Naive B cell (primary cell): ENCODE results near the gene CMTM2. TPM values are rescaled to one million over a fixed set of nuclear protein-coding genes. Genes with fewer than 3 reads are reported as not detected.
"Not testable (repeated sequence)": the region's sequence is repeated elsewhere in the genome, so short reads cannot be mapped to it uniquely, and the experiment has no call there.

Experiments
- ATAC-seq, 2 donors: fragments of 150-1000 bp; cut with Tn5 transposase; 2 replicates each; pipeline ENCODE4 v1.10.0; 2021; ENCODE audit warnings: low read depth in 2 of 2, mild to moderate bottlenecking in 2 of 2, moderate library complexity in 2 of 2
- DNase-seq: peaks from one replicate; pipeline ENCODE4 v3.0.0; 2022
- H3K27ac Mint-ChIP-seq, 6 donors: one replicate each; pipeline ENCODE4 v1.8.0; 2020 to 2022; ENCODE audit warnings: mild to moderate bottlenecking in 6 of 6, mixed read lengths in 6 of 6, moderate library complexity in 5 of 6, inconsistent platforms in 2 of 6
- H3K27me3 Mint-ChIP-seq, 3 donors: one replicate each; pipeline ENCODE4 v1.8.0; 2021 to 2022; ENCODE audit warnings: mixed read lengths in 3 of 3, mild to moderate bottlenecking in 1 of 3
- H3K36me3 Mint-ChIP-seq, 2 donors: one replicate each; pipeline ENCODE4 v1.8.0; 2020 to 2022; ENCODE audit warnings: mixed read lengths in 2 of 2, inconsistent platforms in 1 of 2, mild to moderate bottlenecking in 1 of 2
- H3K4me1 Mint-ChIP-seq, 3 donors: one replicate each; pipeline ENCODE4 v1.8.0; 2020 to 2022; ENCODE audit warnings: mixed read lengths in 3 of 3, inconsistent platforms in 1 of 3, mild to moderate bottlenecking in 1 of 3, moderate library complexity in 1 of 3
- H3K4me3 Mint-ChIP-seq, 8 donors: one replicate each; pipeline ENCODE4 v1.8.0; 2020 to 2022; ENCODE audit warnings: mild to moderate bottlenecking in 8 of 8, mixed read lengths in 8 of 8, moderate library complexity in 8 of 8, inconsistent platforms in 2 of 8
- H3K9me3 Mint-ChIP-seq, 7 donors: one replicate each; pipeline ENCODE4 v1.8.0; 2020 to 2022; ENCODE audit warnings: mixed read lengths in 7 of 7, mild to moderate bottlenecking in 5 of 7, inconsistent platforms in 2 of 7, moderate library complexity in 1 of 7
- polyA plus RNA-seq, 6 donors: library from polyadenylated mRNA; unstranded; fragments of 300-500 nt; fragmentation: Illumina TruSeq; gene quantifications; one replicate each; pipeline ENCODE4 v1.2.3, GENCODE V29; 2021; ENCODE audit warnings: low read depth in 6 of 6

The CMTM2 gene
- polyA plus RNA-seq, 6 donors from 2014 or later, result 1.0 to 4.1 (median 2.7) TPM; not detected in 3

DNA sequence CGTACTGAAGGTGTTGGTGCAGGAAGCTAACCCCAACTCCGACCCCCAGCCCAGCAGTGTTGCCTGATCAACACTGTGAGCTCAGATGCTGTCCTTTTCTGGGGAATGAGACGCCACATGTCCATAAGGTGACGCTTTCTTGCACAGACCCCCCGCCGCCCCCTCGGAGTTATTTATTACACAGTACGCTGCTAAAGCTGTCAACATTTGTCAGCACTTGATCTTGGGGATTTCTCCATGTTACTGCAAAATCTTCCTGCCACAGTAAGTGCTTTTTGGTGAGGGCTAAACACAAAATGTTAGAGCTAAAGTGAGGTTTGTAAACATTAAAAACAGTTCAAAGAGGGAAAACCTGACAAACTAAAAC lies 41.1 kb downstream of the CMTM2 start:
- Mint-ChIP-seq H3K4me3 (no peak overlapping the region), H3K36me3 (no peaks in the 10 kb centered on the region), H3K9me3 (no peaks in the 10 kb centered on the region), H3K27me3 (peaks cover 14 to 34% (median 34%) of the 10 kb centered on the region in 3 donors), H3K27ac (no peak overlapping the region), H3K4me1 (no peaks in the 10 kb centered on the region)
- no peak for ATAC-seq
- no peak for DNase-seq

DNA sequence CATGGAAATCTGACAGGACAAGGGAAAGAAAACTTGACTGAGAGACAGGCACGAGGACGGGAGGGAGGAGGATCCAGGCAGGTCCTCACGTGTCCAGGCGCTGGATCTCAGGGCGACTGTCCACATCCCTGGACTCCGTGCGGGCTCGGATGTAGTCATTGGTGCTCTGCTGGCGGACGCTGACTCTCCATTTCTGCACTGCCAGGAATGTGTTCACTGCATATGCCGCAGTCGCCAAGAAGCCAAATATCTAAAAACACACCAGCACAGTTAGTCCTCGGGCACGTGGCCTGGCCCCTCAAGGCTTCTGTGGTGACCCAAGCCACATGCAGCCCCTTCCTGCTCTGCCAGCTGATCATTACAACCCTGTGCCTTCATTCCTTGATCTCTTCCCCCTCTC lies 42.7 kb downstream of the CMTM2 start:
- Mint-ChIP-seq H3K4me3 (no peak overlapping the region), H3K4me1 (no peaks in the 10 kb centered on the region), H3K27me3 (peaks cover 14 to 34% (median 32%) of the 10 kb centered on the region in 3 donors), H3K27ac (no peak overlapping the region), H3K9me3 (peaks cover 0 to 2% (median 0%) of the 10 kb centered on the region in 7 donors), H3K36me3 (no peaks in the 10 kb centered on the region)
- no peak for ATAC-seq
- no peak for DNase-seq

- DNase-seq (no peak), ATAC-seq (no peak)
- Mint-ChIP-seq H3K4me1 (no peaks in the 10 kb centered on the region), H3K9me3 (peaks cover 0 to 2% (median 0%) of the 10 kb centered on the region in 7 donors), H3K36me3 (no peaks in the 10 kb centered on the region), H3K4me3 (peak overlapping the region in 1 of 8 donors; percentile 9), H3K27ac (no peak overlapping the region), H3K27me3 (peaks cover 14 to 34% (median 25%) of the 10 kb centered on the region in 3 donors)
Measured at GRCh38 chr16:66622863-66623262, 43.6 kb downstream of the CMTM2 start.

DNA sequence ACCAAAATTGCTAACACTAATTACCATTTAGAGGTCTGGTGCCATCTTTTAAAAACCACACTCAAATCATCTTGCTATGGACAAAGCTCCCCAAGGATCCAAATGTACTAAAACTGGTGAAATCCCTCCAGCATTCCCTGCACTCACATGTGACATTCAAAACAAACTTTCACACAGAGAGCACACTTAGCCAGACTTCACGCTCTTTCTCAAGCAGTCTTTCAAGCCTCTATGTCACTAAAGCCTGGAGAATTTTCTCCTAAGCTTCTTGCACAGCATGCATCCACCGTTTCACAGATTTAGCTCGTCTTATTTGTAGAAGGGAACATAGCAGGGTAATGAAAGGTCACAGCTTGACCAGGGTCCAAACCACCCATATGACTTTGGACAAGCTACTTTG lies 44.5 kb downstream of the CMTM2 start:
- H3K9me3 Mint-ChIP-seq, result peaks cover 0 to 2% (median 0%) of the 10 kb centered on the region in 7 donors
- H3K36me3 Mint-ChIP-seq, result no peaks in the 10 kb centered on the region
- H3K4me3 Mint-ChIP-seq, result no peak overlapping the region
- H3K27ac Mint-ChIP-seq, result no peak overlapping the region
- H3K4me1 Mint-ChIP-seq, result no peaks in the 10 kb centered on the region
- ATAC-seq, result no peak
- no peak for DNase-seq
- peaks cover 14 to 34% (median 22%) of the 10 kb centered on the region in 3 donors for H3K27me3 Mint-ChIP-seq

GRCh38 chr16:66627611-66628378 lies 48.5 kb downstream of the CMTM2 start:
- H3K4me3 Mint-ChIP-seq, DNase-seq, H3K4me1 Mint-ChIP-seq, H3K27ac Mint-ChIP-seq, ATAC-seq, H3K9me3 Mint-ChIP-seq, H3K36me3 Mint-ChIP-seq: not testable (repeated sequence)
- peaks cover 0 to 19% (median 12%) of the 10 kb centered on the region in 3 donors for H3K27me3 Mint-ChIP-seq

GRCh38 chr16:66629856-66630255 lies 50.6 kb downstream of the CMTM2 start:
- no peak overlapping the region for H3K27ac Mint-ChIP-seq
- H3K9me3 Mint-ChIP-seq, result peaks cover 0 to 2% (median 0%) of the 10 kb centered on the region in 7 donors
- no peaks in the 10 kb centered on the region for H3K36me3 Mint-ChIP-seq
- H3K4me3 Mint-ChIP-seq, result no peak overlapping the region
- H3K4me1 Mint-ChIP-seq, result no peaks in the 10 kb centered on the region
- no peak for ATAC-seq
- H3K27me3 Mint-ChIP-seq, result peaks cover 0 to 6% (median 0%) of the 10 kb centered on the region in 3 donors
- DNase-seq, result no peak

DNA sequence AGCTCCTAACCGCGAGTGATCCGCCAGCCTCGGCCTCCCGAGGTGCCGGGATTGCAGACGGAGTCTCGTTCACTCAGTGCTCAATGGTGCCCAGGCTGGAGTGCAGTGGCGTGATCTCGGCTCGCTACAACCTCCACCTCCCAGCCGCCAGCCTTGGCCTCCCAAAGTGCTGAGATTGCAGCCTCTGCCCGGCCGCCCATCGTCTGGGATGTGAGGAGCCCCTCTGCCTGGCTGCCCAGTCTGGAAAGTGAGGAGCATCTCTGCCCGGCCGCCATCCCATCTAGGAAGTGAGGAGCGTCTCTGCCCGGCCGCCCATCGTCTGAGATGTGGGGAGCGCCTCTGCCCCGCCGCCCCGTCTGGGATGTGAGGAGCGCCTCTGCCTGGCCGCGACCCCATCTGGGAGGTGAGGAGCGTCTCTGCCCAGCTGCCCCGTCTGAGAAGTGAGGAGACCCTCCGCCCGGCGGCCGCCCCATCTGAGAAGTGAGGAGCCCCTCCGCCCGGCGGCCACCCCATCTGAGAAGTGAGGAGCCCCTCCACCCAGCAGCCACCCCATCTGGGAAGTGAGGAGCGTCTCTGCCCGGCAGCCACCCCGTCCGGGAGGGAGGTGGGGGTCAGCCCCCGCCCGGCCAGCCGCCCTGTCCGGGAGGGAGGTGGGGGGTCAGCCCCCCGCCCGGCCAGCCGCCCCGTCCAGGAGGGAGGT lies 51.4 kb downstream of the CMTM2 start:
- not testable (repeated sequence) for H3K9me3 Mint-ChIP-seq, H3K4me3 Mint-ChIP-seq, H3K27me3 Mint-ChIP-seq, H3K36me3 Mint-ChIP-seq, H3K27ac Mint-ChIP-seq, DNase-seq, H3K4me1 Mint-ChIP-seq, ATAC-seq

DNA sequence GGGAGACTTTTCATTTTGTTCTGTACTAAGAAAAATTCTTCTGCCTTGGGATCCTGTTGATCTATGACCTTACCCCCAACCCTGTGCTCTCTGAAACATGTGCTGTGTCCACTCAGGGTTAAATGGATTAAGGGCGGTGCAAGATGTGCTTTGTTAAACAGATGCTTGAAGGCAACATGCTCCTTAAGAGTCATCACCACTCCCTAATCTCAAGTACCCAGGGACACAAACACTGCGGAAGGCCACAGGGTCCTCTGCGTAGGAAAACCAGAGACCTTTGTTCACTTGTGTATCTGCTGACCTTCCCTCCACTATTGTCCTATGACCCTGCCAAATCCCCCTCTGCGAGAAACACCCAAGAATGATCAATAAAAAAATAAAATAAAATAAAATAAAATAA lies 52.3 kb downstream of the CMTM2 start:
- not testable (repeated sequence) for DNase-seq, H3K4me1 Mint-ChIP-seq, H3K36me3 Mint-ChIP-seq, H3K9me3 Mint-ChIP-seq, H3K27ac Mint-ChIP-seq, H3K4me3 Mint-ChIP-seq, H3K27me3 Mint-ChIP-seq, ATAC-seq

DNA sequence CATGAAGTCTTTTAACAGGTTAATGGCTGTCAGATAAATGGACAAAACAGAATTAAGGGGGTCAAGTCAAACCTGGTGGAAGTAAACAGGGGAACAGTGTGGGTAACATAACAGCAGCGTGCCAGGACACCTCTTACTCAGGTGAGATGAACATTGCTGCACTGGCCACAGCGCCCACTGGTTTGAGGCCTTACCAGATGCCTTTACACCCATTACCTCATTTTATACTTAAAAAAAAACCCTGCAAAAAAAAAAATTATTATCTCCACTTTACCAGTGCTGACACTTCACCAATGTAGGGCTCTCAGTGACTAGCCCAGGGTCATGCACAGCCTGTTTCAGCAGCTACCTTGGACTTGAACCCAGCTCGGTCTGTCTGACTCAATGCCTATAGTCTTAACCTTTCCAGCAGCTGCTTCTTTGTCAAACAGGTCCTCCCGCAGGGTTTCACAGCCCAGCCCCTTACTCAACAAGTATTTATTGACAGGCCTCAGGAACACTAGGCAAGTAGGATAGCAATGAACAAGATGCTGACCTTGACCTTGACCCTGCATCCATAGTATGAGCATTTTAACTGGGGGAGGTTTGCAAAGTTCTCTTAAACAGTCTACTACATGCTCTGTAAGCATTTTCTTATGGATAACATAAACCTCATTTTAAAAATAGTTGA lies 55.4 kb downstream of the CMTM2 start:
- no peak overlapping the region for H3K27ac Mint-ChIP-seq
- H3K9me3 Mint-ChIP-seq, result no peaks in the 10 kb centered on the region
- H3K4me3 Mint-ChIP-seq, result no peak overlapping the region
- DNase-seq (no peak), ATAC-seq (no peak)
- no peaks in the 10 kb centered on the region for H3K4me1 Mint-ChIP-seq
- H3K27me3 Mint-ChIP-seq, result peaks cover 0 to 26% (median 15%) of the 10 kb centered on the region in 3 donors
- no peaks in the 10 kb centered on the region for H3K36me3 Mint-ChIP-seq

DNA sequence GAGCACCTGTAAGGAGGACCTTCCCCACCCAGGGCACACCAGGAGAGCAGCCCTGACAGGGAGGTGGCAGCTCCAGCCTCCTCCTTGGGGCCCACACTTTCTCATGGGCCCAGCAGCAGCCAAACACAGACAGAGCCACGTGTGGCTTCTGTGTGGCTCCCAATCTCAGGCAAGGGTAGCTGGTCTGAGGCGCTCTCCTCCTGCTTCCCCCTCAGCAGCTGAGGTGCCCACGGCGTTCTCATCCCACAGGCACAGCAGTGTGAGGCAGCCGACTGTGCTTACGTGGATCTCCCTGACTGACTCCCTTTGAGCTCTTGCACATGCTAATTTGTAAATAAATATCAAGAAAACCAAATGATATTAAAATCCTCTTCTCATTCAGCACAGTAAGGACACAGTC lies 56.1 kb downstream of the CMTM2 start:
- no peak for ATAC-seq
- Mint-ChIP-seq H3K4me3 (no peak overlapping the region), H3K4me1 (no peaks in the 10 kb centered on the region), H3K36me3 (no peaks in the 10 kb centered on the region), H3K27ac (no peak overlapping the region), H3K9me3 (no peaks in the 10 kb centered on the region), H3K27me3 (peaks cover 0 to 26% (median 18%) of the 10 kb centered on the region in 3 donors)
- DNase-seq, result no peak

- DNase-seq (no peak), ATAC-seq (no peak)
- Mint-ChIP-seq H3K36me3 (no peaks in the 10 kb centered on the region), H3K9me3 (no peaks in the 10 kb centered on the region), H3K27ac (no peak overlapping the region), H3K4me1 (no peaks in the 10 kb centered on the region), H3K27me3 (peaks cover 0 to 26% (median 22%) of the 10 kb centered on the region in 3 donors), H3K4me3 (no peak overlapping the region)
Measured at GRCh38 chr16:66636199-66636598, 56.9 kb downstream of the CMTM2 start.

GRCh38 chr16:66637806-66638205 lies 58.5 kb downstream of the CMTM2 start:
- ATAC-seq, result no peak

More at GRCh38 chr16:66637806-66638205, 58.5 kb downstream of the CMTM2 start:
- H3K4me1 Mint-ChIP-seq, result no peaks in the 10 kb centered on the region
- peak overlapping the region in 1 of 8 donors; percentile 66 for H3K4me3 Mint-ChIP-seq
- H3K27me3 Mint-ChIP-seq, result peaks cover 5 to 22% (median 20%) of the 10 kb centered on the region in 3 donors
- H3K36me3 Mint-ChIP-seq, result no peaks in the 10 kb centered on the region
- no peaks in the 10 kb centered on the region for H3K9me3 Mint-ChIP-seq
- H3K27ac Mint-ChIP-seq, result no peak overlapping the region
- DNase-seq, result no peak
